HepG2 (cell line): ENCODE results near the gene NBR1. TPM values are rescaled to one million over a fixed set of nuclear protein-coding genes. Genes with fewer than 3 reads are reported as not detected.
"Not testable (repeated sequence)": the region's sequence is repeated elsewhere in the genome, so short reads cannot be mapped to it uniquely, and the experiment has no call there.

Experiments used
- ATAC-seq: fragments of 200-7000 bp; cut with Tn5 transposase; 3 replicates; pipeline ENCODE4 v1.9.1; 2020; ENCODE audit warnings: mild to moderate bottlenecking, moderate library complexity
- BruUV-seq: library from RNA; stranded (reverse); fragments of 400-500 nt; replicated peaks from 2 replicates; lab custom pipeline; 2021; lab: Mats Ljungman, UMichigan
- CTCF ChIA-PET: fragments of 300-600 bp; formaldehyde crosslinking; extraction: SDS; loops from one replicate; lab custom pipeline; 2021; ENCODE audit warnings: low total read pairs, inconsistent platforms, low intra/inter-chr PET ratio; lab: Yijun Ruan, JAX
- POLR2A ChIA-PET: fragments of 350-600 bp; sonication (Branson Sonifier 250); formaldehyde crosslinking; loops from one replicate; lab custom pipeline; 2020; ENCODE audit warnings: antibody characterized with exemption, inconsistent platforms; lab: Yijun Ruan, JAX
- DNase-seq: peaks from one replicate; pipeline ENCODE4 v3.0.0-alpha.2; 2015; ENCODE audit warnings: low spot score
- FAIRE-seq: peaks from 3 replicates; lab custom pipeline; 2011; peaks lifted over from hg19 to GRCh38; lab: Jason Lieb, UNC
- H2AFZ ChIP-seq: one replicate; pipeline ENCODE4 v1.6.1; 2011; ENCODE audit warnings: low read length, inconsistent platforms
- H3K27ac ChIP-seq: fragments of 300-600 bp; 3 replicates; pipeline ENCODE4 v1.8.0; 2011; ENCODE audit warnings: mixed run types, mild to moderate bottlenecking, mixed read lengths, low read length, inconsistent platforms; ENCODE audit not compliant: insufficient read depth; ENCODE audit errors: extremely low read length
- H3K27me3 ChIP-seq, 2 experiments: fragments of 200-600 bp in 1 of 2; 2 replicates in 1 of 2; 3 replicates in 1 of 2; pipeline versions ENCODE4 v1.6.0 to v1.8.0; 2011; ENCODE audit warnings: low read length in 2 of 2, mild to moderate bottlenecking in 2 of 2, moderate library complexity in 2 of 2, inconsistent platforms in 1 of 2; ENCODE audit not compliant: insufficient read depth in 2 of 2, control insufficient read depth in 1 of 2
- H3K36me3 ChIP-seq, 2 experiments: fragments of 200-600 bp in 1 of 2; replicated peaks in 1 of 2; 2 replicates in 1 of 2; 3 replicates in 1 of 2; pipeline versions ENCODE4 v1.5.1 to v1.8.0; 2011; ENCODE audit warnings: low read length in 2 of 2, inconsistent platforms in 1 of 2; ENCODE audit not compliant: insufficient read depth in 2 of 2, control insufficient read depth in 1 of 2
- H3K4me1 ChIP-seq: 2 replicates; pipeline ENCODE4 v1.5.1; 2012; ENCODE audit warnings: low read length, inconsistent platforms; ENCODE audit not compliant: insufficient read depth
- H3K4me2 ChIP-seq: 2 replicates; pipeline ENCODE4 v1.6.0; 2011; ENCODE audit warnings: low read depth, low read length, inconsistent platforms
- H3K4me3 ChIP-seq, 3 experiments: fragments of 200-600 bp in 1 of 3; sonication (generic), shearing (Covaris generic) in 1 of 3; replicated peaks in 1 of 3; 2 replicates each; pipeline ENCODE4 v1.5.1; 2011 to 2016; ENCODE audit warnings: low read length in 3 of 3, inconsistent platforms in 2 of 3, low read depth in 2 of 3, mild to moderate bottlenecking in 2 of 3, control low read depth in 1 of 3, mixed read lengths in 1 of 3; ENCODE audit not compliant: insufficient read depth in 1 of 3
- H3K79me2 ChIP-seq: one replicate; pipeline ENCODE4 v1.6.1; 2011; ENCODE audit warnings: low read length, inconsistent platforms; ENCODE audit not compliant: insufficient read depth
- H3K9ac ChIP-seq: 2 replicates; pipeline ENCODE4 v1.6.0; 2011; ENCODE audit warnings: mild to moderate bottlenecking, low read depth, low read length, inconsistent platforms; ENCODE audit not compliant: insufficient read depth
- H3K9me3 ChIP-seq: 2 replicates; pipeline ENCODE4 v1.5.1; 2012; ENCODE audit warnings: mild to moderate bottlenecking, low read length
- H4K20me1 ChIP-seq: 2 replicates; pipeline ENCODE4 v1.6.0; 2011; ENCODE audit warnings: inconsistent platforms, mild to moderate bottlenecking, low read length, moderate library complexity; ENCODE audit not compliant: insufficient read depth
- DNMT1 ChIP-seq: sonication (generic); formaldehyde crosslinking; IDR thresholded peaks from 2 replicates; pipeline ENCODE4 v1.5.1; 2020; ENCODE audit warnings: mild to moderate bottlenecking, missing genetic modification reagents
- FOXP1 ChIP-seq, 2 experiments: fragments of 450-650 bp in 1 of 2; IDR thresholded peaks; 2 replicates each; pipeline ENCODE4 v1.6.1; 2017 to 2018; ENCODE audit warnings: antibody characterized with exemption in 1 of 2
- MAFF ChIP-seq: IDR thresholded peaks from 2 replicates; pipeline ENCODE4 v1.6.1; 2011; ENCODE audit warnings: low read depth, low read length, improper control_type of control experiment
- SRSF1 ChIP-seq: fragments of 200-400 bp; formaldehyde crosslinking; optimal IDR thresholded peaks from 2 replicates; pipeline ENCODE3; 2017; ENCODE audit warnings: mild to moderate bottlenecking, low read depth, low read length, moderate library complexity
- ZC3H13 ChIP-seq: sonication (generic); formaldehyde crosslinking; IDR thresholded peaks from 2 replicates; pipeline ENCODE4 v1.8.1; 2023; ENCODE audit warnings: mild to moderate bottlenecking, missing genetic modification reagents, moderate library complexity
- ZNF12 ChIP-seq: sonication (generic); formaldehyde crosslinking; IDR thresholded peaks from 2 replicates; pipeline ENCODE4 v1.5.0; 2020; ENCODE audit warnings: missing genetic modification reagents
- ZNF121 ChIP-seq: sonication (generic); formaldehyde crosslinking; IDR thresholded peaks from 2 replicates; pipeline ENCODE4 v1.5.0; 2020; ENCODE audit warnings: mild to moderate bottlenecking, missing genetic modification reagents
- ZNF460 ChIP-seq: sonication (generic); formaldehyde crosslinking; IDR thresholded peaks from 2 replicates; pipeline ENCODE4 v1.5.1; 2020; ENCODE audit warnings: missing genetic modification reagents, mild to moderate bottlenecking, borderline replicate concordance
- WGBS: methylation state at CpG from one replicate; pipeline ENCODE4 v1.1.6; 2017; ENCODE audit warnings: low lambda C conversion rate; 5-methylcytosine and 5-hydroxymethylcytosine counted together
- in situ Hi-C: cut with HindIII; loops from 2 replicates; pipeline ENCODE4 v1.10.0; 2017; ENCODE audit warnings: low pct_unique_long_range_greater_than_20kb; ENCODE audit not compliant: extremely low pct_ligation_motif_present
- intact Hi-C: fragments of 100-400 bp; cut with micrococcal nuclease; formaldehyde crosslinking; loops from one replicate; pipeline ENCODE4 v1.10.0; 2022; ENCODE audit not compliant: unreplicated experiment
- polyA plus RNA-seq, 8 experiments: library from polyadenylated mRNA; depleted of rRNA in 3 of 8; stranded (reverse) in 7 of 8; unstranded in 1 of 8; fragments of >200 nt; fragmentation: Illumina TruSeq in 4 of 8; extraction: Trizol in 4 of 8; gene quantifications; 2 replicates each; pipeline versions ENCODE4 v1.2.1 to v1.2.3, GENCODE V29; 2011 to 2016; ENCODE audit warnings: low read depth in 4 of 8, missing spikeins in 1 of 8, mixed read lengths in 1 of 8; ENCODE audit not compliant: insufficient read depth in 1 of 8
- total RNA-seq, 5 experiments: library from RNA; depleted of rRNA; stranded (reverse); fragments of >200 nt; fragmentation: Illumina TruSeq; extraction: Trizol; gene quantifications; 2 replicates each; pipeline ENCODE4 v1.2.3, GENCODE V29; 2016; ENCODE audit warnings: low read depth in 1 of 5

The NBR1 gene
- total and polyA plus RNA-seq, 2 of the 13 experiments (the other 11 are each of a cell fraction or from before 2014, with no cell fraction given): 51.7 to 121 TPM

DNA sequence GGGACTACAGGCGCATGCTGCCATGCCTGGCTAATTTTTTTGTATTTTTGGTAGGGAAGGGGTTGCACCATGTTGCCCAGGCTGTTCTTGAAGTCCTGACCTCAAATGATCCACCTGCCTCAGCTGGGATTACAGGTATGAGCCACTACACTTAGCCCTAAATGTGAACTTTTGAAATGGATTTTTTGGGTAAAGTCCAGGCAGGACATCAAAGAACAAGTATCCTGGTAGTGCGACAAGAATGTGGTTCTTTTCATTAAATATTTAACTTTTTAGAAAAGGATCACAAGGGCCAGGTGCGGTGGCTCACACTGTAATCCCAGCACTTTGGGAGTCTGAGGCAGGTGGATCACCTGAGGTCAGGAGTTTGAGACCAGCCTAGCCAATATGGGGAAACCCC lies 15.3 kb upstream of the NBR1 start (continued):
- TF ChIP-seq FOXP1 (IDR thresholded peaks at IDR 0.05): no peak
- TF ChIP-seq FOXP1 (CRISPR knock-in tag; IDR thresholded peaks at IDR 0.05): no peak
- no peak for TF ChIP-seq SRSF1
- no peak for TF ChIP-seq DNMT1 (CRISPR knock-in tag)
- TF ChIP-seq MAFF: no peak
- no peak for TF ChIP-seq ZNF12 (CRISPR knock-in tag)
- TF ChIP-seq ZC3H13 (CRISPR knock-in tag): no peak

DNA sequence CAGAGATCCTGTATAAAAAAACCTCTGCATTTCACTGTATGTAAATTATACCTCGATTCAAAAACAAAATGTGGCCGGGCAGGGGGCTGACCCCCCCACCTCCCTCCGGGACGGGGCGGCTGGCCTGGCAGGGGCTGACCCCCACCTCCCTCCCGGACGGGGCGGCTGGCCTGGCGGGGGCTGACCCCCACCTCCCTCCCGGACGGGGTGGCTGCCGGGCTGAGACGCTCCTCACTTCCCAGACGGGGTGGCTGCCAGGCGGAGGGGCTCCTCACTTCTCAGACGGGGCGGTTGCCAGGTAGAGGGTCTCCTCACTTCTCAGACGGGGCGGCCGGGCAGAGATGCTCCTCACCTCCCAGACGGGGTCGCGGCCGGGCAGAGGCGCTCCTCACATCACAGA lies 11.8 kb upstream of the NBR1 start:
- WGBS: 98% methylated on average over 7 of the region's 25 CpGs
- intact Hi-C loops, in situ Hi-C loops: not testable (repeated sequence)

GRCh38 chr17:43159957-43160356 lies 11.1 kb upstream of the NBR1 start:
- FAIRE-seq, CTCF ChIA-PET, H3K27me3 ChIP-seq, H3K79me2 ChIP-seq, BruUV-seq, intact Hi-C loops, ATAC-seq, DNase-seq, H3K36me3 ChIP-seq, H3K9me3 ChIP-seq, in situ Hi-C loops, H4K20me1 ChIP-seq, H3K4me3 ChIP-seq, H3K27ac ChIP-seq, H2AFZ ChIP-seq, H3K4me2 ChIP-seq, POLR2A ChIA-PET, H3K9ac ChIP-seq: not testable (repeated sequence)
- peaks cover 19% of the 10 kb centered on the region for H3K4me1 ChIP-seq
- TF ChIP-seq ZNF460 (CRISPR knock-in tag): peak; percentile 55; the same call in 1 of the 2 replicates
- TF ChIP-seq ZNF121: 0 out of 2 replicates have a peak, but pooled peaks have one; percentile 17
- 97% methylated on average over 8 of the region's 8 CpGs for WGBS

More for the DNA sequence above, 11.8 kb upstream of the NBR1 start:
- H3K9ac ChIP-seq, H3K4me2 ChIP-seq, H2AFZ ChIP-seq, ATAC-seq, FAIRE-seq, DNase-seq, H3K27ac ChIP-seq, CTCF ChIA-PET, H3K4me3 ChIP-seq, H3K79me2 ChIP-seq, H3K9me3 ChIP-seq, H3K36me3 ChIP-seq, BruUV-seq, H3K27me3 ChIP-seq, H4K20me1 ChIP-seq, POLR2A ChIA-PET: not testable (repeated sequence)
- peaks cover 22% of the 10 kb centered on the region for H3K4me1 ChIP-seq
